ENCODE results near the gene TUT4.

TUT4 gene

GRCh38 chr1:52393174-52393573, 159.7 kb downstream of the TUT4 start:
- Histone ChIP-seq H4K20me1 (ENCODE audit: low read depth, low read length) (0 out of 2 replicates have a peak, but pooled peaks cover 3% of the 10 kb centered on the region), H2AFZ (ENCODE audit: low read depth, low read length, severe bottlenecking) (no peak overlapping the region), H3K4me3 (ENCODE audit: insufficient read depth, low read length, poor library complexity, severe bottlenecking) (no peak overlapping the region), H3K36me3 (ENCODE audit: low read length) (peaks cover 40% of the 10 kb centered on the region), H3K9ac (ENCODE audit: low read length) (no peak overlapping the region), H3F3A (ENCODE audit: insufficient read depth) (no peaks in the 10 kb centered on the region), H3K9me3 (ENCODE audit: insufficient read depth, low read length) (no peaks in the 10 kb centered on the region), H3K27ac (ENCODE audit: low read depth, low read length) (no peak overlapping the region), H3K9me2 (replicated peaks; ENCODE audit: insufficient read depth, low read length) (no peaks in the 10 kb centered on the region), H3K79me2 (ENCODE audit: insufficient read depth, low read length) (peaks cover 7% of the 10 kb centered on the region; the same call in 1 of the 2 replicates), H3K4me2 (ENCODE audit: low read depth, low read length, poor library complexity, severe bottlenecking) (no peak overlapping the region), H3K27me3 (ENCODE audit: low read length) (no peaks in the 10 kb centered on the region)
- TF ChIP-seq CTCF (IDR thresholded peaks at IDR 0.05; ENCODE audit: insufficient read depth, low read length, poor library complexity, severe bottlenecking) (no peak), EZH2phosphoT487 (conservative IDR thresholded peaks at IDR 0.05; ENCODE audit: low read length) (no peak)

- no peaks in the 10 kb centered on the region; the same call in 1 of the 2 replicates for H3K79me2 ChIP-seq (ENCODE audit: insufficient read depth, low read length)
- no peak overlapping the region for H3K4me2 ChIP-seq (ENCODE audit: low read depth, low read length, poor library complexity, severe bottlenecking)
- H3K4me3 ChIP-seq (ENCODE audit: insufficient read depth, low read length, poor library complexity, severe bottlenecking): no peak overlapping the region
- no peak overlapping the region for H2AFZ ChIP-seq (ENCODE audit: low read depth, low read length, severe bottlenecking)
- H3K9me3 ChIP-seq (ENCODE audit: insufficient read depth, low read length): no peaks in the 10 kb centered on the region
- H3K9me2 ChIP-seq (replicated peaks; ENCODE audit: insufficient read depth, low read length): no peaks in the 10 kb centered on the region
- peaks cover 38% of the 10 kb centered on the region for H3K36me3 ChIP-seq (ENCODE audit: low read length)
- H3K27ac ChIP-seq (ENCODE audit: low read depth, low read length): no peak overlapping the region
- no peak overlapping the region for H3K9ac ChIP-seq (ENCODE audit: low read length)
- H3F3A ChIP-seq (ENCODE audit: insufficient read depth): no peaks in the 10 kb centered on the region
- no peak for TF ChIP-seq EZH2phosphoT487 (conservative IDR thresholded peaks at IDR 0.05; ENCODE audit: low read length)
- no peak for TF ChIP-seq CTCF (IDR thresholded peaks at IDR 0.05; ENCODE audit: insufficient read depth, low read length, poor library complexity, severe bottlenecking)
- no peaks in the 10 kb centered on the region for H3K27me3 ChIP-seq (ENCODE audit: low read length)
- no peaks in the 10 kb centered on the region for H4K20me1 ChIP-seq (ENCODE audit: low read depth, low read length)
Observed at GRCh38 chr1:52386458-52386857, 166.4 kb downstream of the TUT4 start.

GRCh38 chr1:52385376-52385775, 167.5 kb downstream of the TUT4 start:
- H3K27ac ChIP-seq (ENCODE audit: low read depth, low read length): no peak overlapping the region
- H3K27me3 ChIP-seq (ENCODE audit: low read length): no peaks in the 10 kb centered on the region
- no peak for TF ChIP-seq EZH2phosphoT487 (conservative IDR thresholded peaks at IDR 0.05; ENCODE audit: low read length)
- H3K36me3 ChIP-seq (ENCODE audit: low read length): peaks cover 46% of the 10 kb centered on the region
- no peaks in the 10 kb centered on the region; the same call in 1 of the 2 replicates for H3K79me2 ChIP-seq (ENCODE audit: insufficient read depth, low read length)
- H3K9me2 ChIP-seq (replicated peaks; ENCODE audit: insufficient read depth, low read length): no peaks in the 10 kb centered on the region
- no peak overlapping the region for H3K4me2 ChIP-seq (ENCODE audit: low read depth, low read length, poor library complexity, severe bottlenecking)
- no peaks in the 10 kb centered on the region for H4K20me1 ChIP-seq (ENCODE audit: low read depth, low read length)
- H3F3A ChIP-seq (ENCODE audit: insufficient read depth): no peaks in the 10 kb centered on the region
- H3K9me3 ChIP-seq (ENCODE audit: insufficient read depth, low read length): no peaks in the 10 kb centered on the region
- no peak overlapping the region for H3K4me3 ChIP-seq (ENCODE audit: insufficient read depth, low read length, poor library complexity, severe bottlenecking)
- H2AFZ ChIP-seq (ENCODE audit: low read depth, low read length, severe bottlenecking): no peak overlapping the region
- no peak overlapping the region for H3K9ac ChIP-seq (ENCODE audit: low read length)

Data from SU-DHL-6 (cell line).